ENCODE measurements around the gene NUDT8.
"Not testable (repeated sequence)": the region's sequence is repeated elsewhere in the genome, so short reads cannot be mapped to it uniquely, and the experiment has no call there.

DNA sequence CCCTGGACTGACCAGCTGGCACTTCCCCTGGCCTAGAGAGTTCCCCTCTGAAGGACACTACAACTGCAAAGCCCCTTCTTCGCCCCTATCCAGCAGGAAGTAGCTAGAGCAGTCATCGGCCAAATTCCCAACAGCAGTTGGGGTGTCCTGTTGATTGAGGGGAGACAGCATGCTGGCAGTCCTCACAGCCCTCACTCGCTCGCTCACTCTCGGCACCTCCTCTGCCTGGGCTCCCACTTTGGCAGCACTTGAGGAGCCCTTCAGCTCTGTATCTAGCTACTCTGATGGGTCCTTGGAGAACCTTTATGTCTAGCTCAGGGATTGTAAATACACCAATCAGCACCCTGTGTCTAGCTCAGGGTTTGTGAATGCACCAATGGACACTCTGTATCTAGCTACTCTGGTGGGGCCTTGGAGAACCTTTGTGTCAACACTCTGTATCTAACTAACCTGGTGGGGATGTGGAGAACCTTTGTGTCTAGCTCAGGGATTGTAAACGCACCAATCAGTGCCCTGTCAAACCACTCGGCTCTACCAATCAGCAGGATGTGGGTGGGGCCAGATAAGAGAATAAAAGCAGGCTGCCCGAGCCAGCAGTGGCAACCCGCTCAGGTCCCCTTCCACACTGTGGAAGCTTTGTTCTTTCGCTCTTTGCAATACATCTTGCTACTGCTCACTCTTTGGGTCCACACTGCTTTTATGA is 3.5 kb downstream of the NUDT8 start:
- not testable (repeated sequence) for TF ChIP-seq JUND (IDR thresholded peaks at IDR 0.05; ENCODE audit: low read depth, low read length)
- TF ChIP-seq, protein P1, sequence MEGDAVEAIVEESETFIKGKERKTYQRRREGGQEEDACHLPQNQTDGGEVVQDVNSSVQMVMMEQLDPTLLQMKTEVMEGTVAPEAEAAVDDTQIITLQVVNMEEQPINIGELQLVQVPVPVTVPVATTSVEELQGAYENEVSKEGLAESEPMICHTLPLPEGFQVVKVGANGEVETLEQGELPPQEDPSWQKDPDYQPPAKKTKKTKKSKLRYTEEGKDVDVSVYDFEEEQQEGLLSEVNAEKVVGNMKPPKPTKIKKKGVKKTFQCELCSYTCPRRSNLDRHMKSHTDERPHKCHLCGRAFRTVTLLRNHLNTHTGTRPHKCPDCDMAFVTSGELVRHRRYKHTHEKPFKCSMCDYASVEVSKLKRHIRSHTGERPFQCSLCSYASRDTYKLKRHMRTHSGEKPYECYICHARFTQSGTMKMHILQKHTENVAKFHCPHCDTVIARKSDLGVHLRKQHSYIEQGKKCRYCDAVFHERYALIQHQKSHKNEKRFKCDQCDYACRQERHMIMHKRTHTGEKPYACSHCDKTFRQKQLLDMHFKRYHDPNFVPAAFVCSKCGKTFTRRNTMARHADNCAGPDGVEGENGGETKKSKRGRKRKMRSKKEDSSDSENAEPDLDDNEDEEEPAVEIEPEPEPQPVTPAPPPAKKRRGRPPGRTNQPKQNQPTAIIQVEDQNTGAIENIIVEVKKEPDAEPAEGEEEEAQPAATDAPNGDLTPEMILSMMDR (IDR thresholded peaks at IDR 0.05 in 2 of 3, conservative IDR thresholded peaks at IDR 0.05 in 1 of 3; ENCODE audit: control insufficient read depth in 2 of 3, extremely low read depth in 1 of 3, insufficient read depth in 1 of 3, low read depth in 3 of 3, low read length in 3 of 3): not testable (repeated sequence)
